NB4 (cell line): ENCODE data around the gene ZG16.
A peak's percentile ranks its signal among the peaks of the same experiment; 100 is the strongest.

Experiments used
- DNase-seq: peaks from one replicate; pipeline ENCODE4 v3.0.0; 2010; ENCODE audit warnings: low read depth
- H3K4me3 ChIP-seq: one replicate; pipeline ENCODE4 v1.5.1; 2011; ENCODE audit warnings: mild to moderate bottlenecking, low read depth, low read length, moderate library complexity
- CTCF ChIP-seq: IDR thresholded peaks from one replicate; pipeline ENCODE4 v1.5.1; 2012; ENCODE audit warnings: low read depth, low read length
- MAX ChIP-seq: IDR thresholded peaks from 2 replicates; pipeline ENCODE4 v1.6.1; 2011; ENCODE audit warnings: low read depth, low read length
- MYC ChIP-seq: IDR thresholded peaks from 2 replicates; pipeline ENCODE4 v1.6.1; 2011; ENCODE audit warnings: low read depth, low read length
- POLR2A ChIP-seq: IDR thresholded peaks from 2 replicates; pipeline ENCODE4 v1.6.1; 2011; ENCODE audit warnings: mild to moderate bottlenecking; ENCODE audit not compliant: insufficient read length; ENCODE audit errors: extremely low read depth

ZG16 gene

GRCh38 chr16:29802416-29802935 is 24.4 kb downstream of the ZG16 start:
- DNase-seq: no peak
- H3K4me3 ChIP-seq: no peak overlapping the region
- TF ChIP-seq POLR2A: no peak
- TF ChIP-seq MYC: no peak
- TF ChIP-seq CTCF: no peak
- no peak for TF ChIP-seq MAX

GRCh38 chr16:29804020-29804419 is 26.0 kb downstream of the ZG16 start:
- TF ChIP-seq MAX (no peak), MYC (no peak), CTCF (no peak), POLR2A (no peak)
- no peak for DNase-seq
- peak overlapping the region; percentile 71 for H3K4me3 ChIP-seq

GRCh38 chr16:29804455-29805231 is 26.6 kb downstream of the ZG16 start:
- TF ChIP-seq MYC (no peak), POLR2A (peak; percentile 23)
- peak; percentile 79 for DNase-seq
- peak overlapping the region; percentile 71 for H3K4me3 ChIP-seq

GRCh38 chr16:29805232-29806098 is 27.4 kb downstream of the ZG16 start:
- TF ChIP-seq MYC (peak; percentile 99), POLR2A (peak; percentile 74), MAX (peak; percentile 77), CTCF (no peak)
- peak overlapping the region; percentile 71 for H3K4me3 ChIP-seq
- DNase-seq: peak; percentile 98

- no peak for DNase-seq
These were observed 28.1 kb downstream of the ZG16 start, which contains the start of gene MAZ for GRCh38 chr16:29806099-29806579. MAZ (plus strand) TSS chr16:29806529; CDS start chr16:29806702, 173 bp downstream.

More at GRCh38 chr16:29806099-29806579, 28.1 kb downstream of the ZG16 start, which contains the start of gene MAZ:
- H3K4me3 ChIP-seq: peak within 1 kb of the TSS; percentile 97
- TF ChIP-seq MYC (no peak), MAX (no peak), CTCF (no peak), POLR2A (no peak)
